Calu3 (cell line): ENCODE results near the gene DUSP11. TPM values are rescaled to one million over a fixed set of nuclear protein-coding genes. Genes with fewer than 3 reads are reported as not detected.
A peak's percentile ranks its signal among the peaks of the same experiment; 100 is the strongest.
"Not testable (repeated sequence)": the region's sequence is repeated elsewhere in the genome, so short reads cannot be mapped to it uniquely, and the experiment has no call there.

Experiments
- BruUV-seq: library from RNA; stranded (reverse); fragments of 400-500 nt; replicated peaks from 2 replicates; lab custom pipeline; 2021; lab: Mats Ljungman, UMichigan
- CTCF ChIA-PET: fragments of 300-600 bp; sonication (Branson Sonifier 250); formaldehyde crosslinking; loops from one replicate; lab custom pipeline; 2022; ENCODE audit warnings: antibody characterized with exemption; lab: Charles Lee
- DNase-seq: peaks from one replicate; pipeline ENCODE4 v3.0.0; 2022
- H3K27ac Mint-ChIP-seq: one replicate; pipeline ENCODE4 v1.8.0; 2022; ENCODE audit warnings: mixed read lengths; ENCODE audit not compliant: unreplicated experiment
- H3K27me3 Mint-ChIP-seq: one replicate; pipeline ENCODE4 v1.8.0; 2022; ENCODE audit warnings: mixed read lengths; ENCODE audit not compliant: unreplicated experiment
- H3K36me3 Mint-ChIP-seq: one replicate; pipeline ENCODE4 v1.8.0; 2022; ENCODE audit warnings: mild to moderate bottlenecking, moderate library complexity, mixed read lengths; ENCODE audit not compliant: insufficient read depth, unreplicated experiment
- H3K4me1 Mint-ChIP-seq: one replicate; pipeline ENCODE4 v1.8.0; 2022; ENCODE audit warnings: mild to moderate bottlenecking, low read depth, mixed read lengths; ENCODE audit not compliant: unreplicated experiment
- H3K4me3 Mint-ChIP-seq: one replicate; pipeline ENCODE4 v1.8.0; 2022; ENCODE audit warnings: mild to moderate bottlenecking, low read depth, moderate library complexity, mixed read lengths; ENCODE audit not compliant: unreplicated experiment
- H3K9me3 Mint-ChIP-seq: one replicate; pipeline ENCODE4 v1.8.0; 2022; ENCODE audit warnings: low read depth, mixed read lengths; ENCODE audit not compliant: unreplicated experiment
- intact Hi-C: fragments of 100-400 bp; cut with micrococcal nuclease; formaldehyde crosslinking; loops from one replicate; pipeline ENCODE4 v1.10.0; 2022; ENCODE audit not compliant: unreplicated experiment
- total RNA-seq: library from RNA; stranded (reverse); gene quantifications from 2 replicates; pipeline ENCODE4 v1.2.3, GENCODE V29; 2022
- TF ChIP-seq, protein P1 (sequence below): fragments of 200-600 bp; IDR thresholded peaks from one replicate; pipeline ENCODE4 v1.8.0; 2022; ENCODE audit warnings: antibody characterized with exemption; ENCODE audit not compliant: unreplicated experiment

Gene DUSP11
- total RNA-seq, 1 experiment from 2014 or later = 19.1 TPM

DNA sequence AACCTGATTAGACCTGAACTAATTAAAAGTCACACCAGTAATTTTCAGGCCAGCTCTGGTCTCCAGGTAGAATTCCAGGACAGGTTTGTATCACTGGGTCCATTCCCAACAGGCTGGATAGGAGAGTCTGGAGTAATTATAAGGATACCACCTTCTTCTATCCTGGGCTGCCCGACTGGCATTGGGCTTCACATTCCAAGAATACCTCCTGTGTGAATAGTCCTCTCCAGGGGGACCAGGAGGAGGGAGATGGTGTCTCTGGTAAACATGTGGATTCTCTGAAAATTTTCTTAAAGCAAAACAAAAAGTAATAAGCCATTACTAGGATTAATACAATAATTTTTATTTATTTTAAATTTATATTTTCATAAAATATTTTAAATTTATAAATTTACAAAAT is 17.3 kb downstream of the DUSP11 start:
- CTCF ChIA-PET = no interaction called here
- peaks cover 34% of the 10 kb centered on the region for H3K36me3 Mint-ChIP-seq
- no peak overlapping the region for H3K4me3 Mint-ChIP-seq

DNA sequence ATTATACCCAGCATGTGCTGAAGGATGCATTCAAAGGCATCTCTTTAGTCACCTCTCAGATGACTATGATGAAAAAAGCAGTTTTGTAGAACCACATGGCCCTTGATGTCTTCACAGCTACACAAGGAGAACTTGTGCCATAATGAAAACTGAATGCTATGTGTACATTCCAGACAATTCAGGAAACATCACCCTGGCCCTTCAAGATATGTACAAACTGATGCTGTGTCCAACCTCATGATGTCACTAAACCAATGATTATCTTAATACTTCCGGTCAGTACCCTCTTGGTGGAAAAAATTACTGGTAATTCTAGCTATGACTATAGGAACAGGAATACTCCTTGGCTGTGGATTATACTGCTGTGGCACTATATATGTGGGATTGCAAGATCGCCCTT is 20.0 kb downstream of the DUSP11 start:
- H3K27ac Mint-ChIP-seq = no peak overlapping the region
- DNase-seq = no peak
- no peak overlapping the region for H3K4me3 Mint-ChIP-seq
- peaks cover 19% of the 10 kb centered on the region for H3K36me3 Mint-ChIP-seq
- H3K27me3 Mint-ChIP-seq = no peaks in the 10 kb centered on the region
- TF ChIP-seq, protein P1, sequence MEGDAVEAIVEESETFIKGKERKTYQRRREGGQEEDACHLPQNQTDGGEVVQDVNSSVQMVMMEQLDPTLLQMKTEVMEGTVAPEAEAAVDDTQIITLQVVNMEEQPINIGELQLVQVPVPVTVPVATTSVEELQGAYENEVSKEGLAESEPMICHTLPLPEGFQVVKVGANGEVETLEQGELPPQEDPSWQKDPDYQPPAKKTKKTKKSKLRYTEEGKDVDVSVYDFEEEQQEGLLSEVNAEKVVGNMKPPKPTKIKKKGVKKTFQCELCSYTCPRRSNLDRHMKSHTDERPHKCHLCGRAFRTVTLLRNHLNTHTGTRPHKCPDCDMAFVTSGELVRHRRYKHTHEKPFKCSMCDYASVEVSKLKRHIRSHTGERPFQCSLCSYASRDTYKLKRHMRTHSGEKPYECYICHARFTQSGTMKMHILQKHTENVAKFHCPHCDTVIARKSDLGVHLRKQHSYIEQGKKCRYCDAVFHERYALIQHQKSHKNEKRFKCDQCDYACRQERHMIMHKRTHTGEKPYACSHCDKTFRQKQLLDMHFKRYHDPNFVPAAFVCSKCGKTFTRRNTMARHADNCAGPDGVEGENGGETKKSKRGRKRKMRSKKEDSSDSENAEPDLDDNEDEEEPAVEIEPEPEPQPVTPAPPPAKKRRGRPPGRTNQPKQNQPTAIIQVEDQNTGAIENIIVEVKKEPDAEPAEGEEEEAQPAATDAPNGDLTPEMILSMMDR = no peak
- CTCF ChIA-PET = interaction anchor here (0.6 kb wide), 1 partner anchor 537 kb away, joined by 4 read pairs; no protein-coding TSS in a partner anchor
- BruUV-seq = no TSS peak
- peaks cover 3% of the 10 kb centered on the region for H3K4me1 Mint-ChIP-seq
- intact Hi-C loops = no loop called here
- no peaks in the 10 kb centered on the region for H3K9me3 Mint-ChIP-seq

More for the DNA sequence above, 17.3 kb downstream of the DUSP11 start:
- TF ChIP-seq, protein P1 = no peak
- intact Hi-C loops = no loop called here
- Mint-ChIP-seq H3K27ac (no peak overlapping the region), H3K9me3 (no peaks in the 10 kb centered on the region), H3K27me3 (no peaks in the 10 kb centered on the region), H3K4me1 (peaks cover 9% of the 10 kb centered on the region)
- no TSS peak for BruUV-seq
- no peak for DNase-seq

DNA sequence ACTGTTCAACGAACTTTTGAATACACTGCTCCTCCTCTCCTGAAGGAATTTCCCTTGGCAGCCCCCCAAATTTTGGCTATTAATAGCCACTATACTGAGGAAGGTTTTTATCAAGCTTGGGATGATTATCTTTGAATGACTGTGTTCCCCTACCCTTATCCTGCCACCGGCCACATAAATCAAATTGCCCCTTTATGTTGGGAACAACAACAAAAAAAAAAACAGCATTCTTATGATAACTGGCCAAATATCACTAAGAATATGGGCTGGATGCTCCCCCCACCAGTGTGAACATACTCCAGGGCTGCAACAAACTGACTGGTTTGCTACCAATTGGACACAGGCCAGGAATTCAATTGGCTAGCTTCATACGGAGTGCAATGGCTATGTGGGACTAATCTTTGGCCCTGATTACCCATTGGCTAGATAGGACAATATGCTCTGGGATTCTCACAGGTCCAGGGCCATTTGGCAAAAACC is 20.6 kb downstream of the DUSP11 start:
- DNase-seq = no peak
- intact Hi-C loops = no loop called here
- Mint-ChIP-seq H3K4me3 (no peak overlapping the region), H3K27ac (no peak overlapping the region), H3K27me3 (no peaks in the 10 kb centered on the region), H3K9me3 (peaks cover 2% of the 10 kb centered on the region), H3K4me1 (no peaks in the 10 kb centered on the region), H3K36me3 (peaks cover 19% of the 10 kb centered on the region)
- TF ChIP-seq, protein P1 = no peak
- no TSS peak for BruUV-seq
- CTCF ChIA-PET = no interaction called here

DNA sequence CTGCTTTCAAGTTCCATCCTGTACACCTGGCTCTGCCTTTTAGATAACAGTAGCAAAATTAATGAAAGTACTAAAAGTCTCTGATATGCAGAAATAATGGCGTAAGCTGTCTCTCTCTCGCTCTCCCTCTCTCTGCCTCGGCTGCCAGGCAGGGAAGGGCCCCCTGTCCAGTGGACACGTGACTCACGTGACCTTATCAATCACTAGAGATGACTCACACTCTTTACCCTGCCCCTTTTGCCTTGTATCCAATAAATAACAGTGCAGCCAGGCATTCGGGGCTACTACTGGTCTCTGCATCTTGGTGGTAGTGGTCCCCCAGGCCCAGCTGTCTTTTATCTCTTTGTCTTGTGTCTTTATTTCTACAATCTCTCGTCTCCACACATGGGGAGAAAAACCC is 25.6 kb downstream of the DUSP11 start:
- DNase-seq, H3K9me3 Mint-ChIP-seq, intact Hi-C loops, BruUV-seq, CTCF ChIA-PET, H3K36me3 Mint-ChIP-seq, H3K4me1 Mint-ChIP-seq, H3K4me3 Mint-ChIP-seq, H3K27me3 Mint-ChIP-seq: not testable (repeated sequence)
- peak overlapping the region; percentile 9 for H3K27ac Mint-ChIP-seq

DNA sequence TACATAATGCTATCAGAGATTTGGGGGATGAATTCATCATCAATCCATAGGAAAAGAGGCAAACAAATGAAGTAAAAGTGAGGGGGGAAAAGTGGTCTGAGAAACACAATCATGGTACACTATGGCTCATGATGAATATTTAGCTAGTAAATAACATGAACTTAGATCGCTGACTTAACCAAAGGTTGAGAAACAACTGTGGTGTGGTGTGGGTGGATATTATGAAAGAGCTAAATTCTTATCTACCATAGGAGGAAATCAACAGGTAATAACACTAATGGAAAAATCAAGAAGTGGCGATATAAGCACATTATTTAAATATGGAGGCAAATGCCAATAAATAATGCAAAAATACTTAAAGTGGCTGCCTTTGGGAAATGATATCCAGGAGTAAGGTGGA is 30.6 kb downstream of the DUSP11 start:
- no peaks in the 10 kb centered on the region for H3K4me1 Mint-ChIP-seq
- no peak overlapping the region for H3K27ac Mint-ChIP-seq
- intact Hi-C loops = no loop called here
- CTCF ChIA-PET = interaction anchor here (1.0 kb wide), 1 partner anchor 12 kb away, joined by 3 read pairs; the partner anchor contains the start of gene TPRKB
- no peaks in the 10 kb centered on the region for H3K36me3 Mint-ChIP-seq
- H3K9me3 Mint-ChIP-seq = peaks cover 2% of the 10 kb centered on the region
- no peak for DNase-seq
- no peak overlapping the region for H3K4me3 Mint-ChIP-seq
- H3K27me3 Mint-ChIP-seq = no peaks in the 10 kb centered on the region
- TF ChIP-seq, protein P1 = no peak
- no TSS peak for BruUV-seq
